Measurements from ENCODE around the gene NEK4. TPM values are rescaled to one million over a fixed set of nuclear protein-coding genes. Genes with fewer than 3 reads are reported as not detected.

NEK4 gene
- total RNA-seq, 1 experiment from 2014 or later: 40.5 TPM

GRCh38 chr3:52714335-52715302, 56.1 kb downstream of the NEK4 start:
- Histone ChIP-seq H3K36me3 (ENCODE audit: control insufficient read depth, insufficient read depth, low read length) (no peaks in the 10 kb centered on the region; the same call in 1 of the 2 replicates), H3K4me3 (ENCODE audit: low read depth, low read length) (no peak overlapping the region), H3K4me1 (no peaks in the 10 kb centered on the region), H3K27me3 (replicated peaks; ENCODE audit: control insufficient read depth, insufficient read depth, low read length) (no peaks in the 10 kb centered on the region), H3K9me3 (no peaks in the 10 kb centered on the region)
- Mint-ChIP-seq H3K9me3 (ENCODE audit: unreplicated experiment) (peaks cover 4% of the 10 kb centered on the region), H3K4me3 (ENCODE audit: unreplicated experiment) (no peak overlapping the region), H3K27ac (ENCODE audit: unreplicated experiment) (no peak overlapping the region), H3K36me3 (ENCODE audit: insufficient read depth, unreplicated experiment) (peaks cover 22% of the 10 kb centered on the region), H3K4me1 (ENCODE audit: low read depth, unreplicated experiment) (no peaks in the 10 kb centered on the region), H3K27me3 (ENCODE audit: insufficient read depth, unreplicated experiment) (no peaks in the 10 kb centered on the region)
- CTCF ChIA-PET: interaction anchor here (0.7 kb wide), 1 partner anchor 159 kb away, joined by 5 read pairs; no protein-coding TSS in a partner anchor
- POLR2A ChIA-PET: no interaction called here
- DNase-seq: no peak
- BruUV-seq (replicated peaks): no TSS peak
- TF ChIP-seq CTCF (IDR thresholded peaks at IDR 0.05; ENCODE audit: insufficient read depth in 1 of 2, low read depth in 1 of 2, low read length in 1 of 2, severe bottlenecking in 1 of 2, unreplicated experiment in 1 of 2): no peak
- intact Hi-C loops (cut with micrococcal nuclease; ENCODE audit: unreplicated experiment): no loop called here

- intact Hi-C loops (cut with micrococcal nuclease; ENCODE audit: unreplicated experiment): no loop called here
- H3K9me3 Mint-ChIP-seq (ENCODE audit: unreplicated experiment): no peaks in the 10 kb centered on the region
- peaks cover 24% of the 10 kb centered on the region for H3K36me3 Mint-ChIP-seq (ENCODE audit: insufficient read depth, unreplicated experiment)
- no peaks in the 10 kb centered on the region for H3K36me3 ChIP-seq (ENCODE audit: control insufficient read depth, insufficient read depth, low read length)
- H3K27ac Mint-ChIP-seq (ENCODE audit: unreplicated experiment): no peak overlapping the region
- BruUV-seq (replicated peaks): no TSS peak
- no peaks in the 10 kb centered on the region for H3K27me3 ChIP-seq (replicated peaks; ENCODE audit: control insufficient read depth, insufficient read depth, low read length)
- H3K9me3 ChIP-seq: no peaks in the 10 kb centered on the region
- H3K4me3 ChIP-seq (ENCODE audit: low read depth, low read length): no peak overlapping the region
- no peak for DNase-seq
- no peaks in the 10 kb centered on the region for H3K4me1 ChIP-seq
- ChIA-PET CTCF (no interaction called here), POLR2A (no interaction called here)
- H3K27me3 Mint-ChIP-seq (ENCODE audit: insufficient read depth, unreplicated experiment): no peaks in the 10 kb centered on the region
- no peak for TF ChIP-seq CTCF (IDR thresholded peaks at IDR 0.05; ENCODE audit: insufficient read depth in 1 of 2, low read depth in 1 of 2, low read length in 1 of 2, severe bottlenecking in 1 of 2, unreplicated experiment in 1 of 2)
- no peaks in the 10 kb centered on the region for H3K4me1 Mint-ChIP-seq (ENCODE audit: low read depth, unreplicated experiment)
- H3K4me3 Mint-ChIP-seq (ENCODE audit: unreplicated experiment): no peak overlapping the region
Measured at GRCh38 chr3:52712291-52713212, 58.2 kb downstream of the NEK4 start.

- H3K27me3 ChIP-seq (replicated peaks; ENCODE audit: control insufficient read depth, insufficient read depth, low read length): no peaks in the 10 kb centered on the region
- H3K9me3 Mint-ChIP-seq (ENCODE audit: unreplicated experiment): no peaks in the 10 kb centered on the region
- intact Hi-C loops (cut with micrococcal nuclease; ENCODE audit: unreplicated experiment): no loop called here
Measured at GRCh38 chr3:52710512-52710911, 60.2 kb downstream of the NEK4 start.

More at GRCh38 chr3:52710512-52710911, 60.2 kb downstream of the NEK4 start:
- Mint-ChIP-seq H3K4me1 (ENCODE audit: low read depth, unreplicated experiment) (no peaks in the 10 kb centered on the region), H3K4me3 (ENCODE audit: unreplicated experiment) (no peak overlapping the region), H3K36me3 (ENCODE audit: insufficient read depth, unreplicated experiment) (peaks cover 19% of the 10 kb centered on the region), H3K27me3 (ENCODE audit: insufficient read depth, unreplicated experiment) (no peaks in the 10 kb centered on the region), H3K27ac (ENCODE audit: unreplicated experiment) (no peak overlapping the region)
- POLR2A ChIA-PET: no interaction called here
- CTCF ChIA-PET: no interaction called here
- no TSS peak for BruUV-seq (replicated peaks)
- H3K36me3 ChIP-seq (ENCODE audit: control insufficient read depth, insufficient read depth, low read length): no peaks in the 10 kb centered on the region
- no peaks in the 10 kb centered on the region for H3K9me3 ChIP-seq
- TF ChIP-seq CTCF (IDR thresholded peaks at IDR 0.05; ENCODE audit: insufficient read depth in 1 of 2, low read depth in 1 of 2, low read length in 1 of 2, severe bottlenecking in 1 of 2, unreplicated experiment in 1 of 2): no peak
- H3K4me3 ChIP-seq (ENCODE audit: low read depth, low read length): no peak overlapping the region
- no peak for DNase-seq
- no peaks in the 10 kb centered on the region for H3K4me1 ChIP-seq

Measured in Caco-2 (cell line).